Tibial nerve (tissue), 4 donors: ENCODE data around the gene FGF19. TPM values are rescaled to one million over a fixed set of nuclear protein-coding genes. Genes with fewer than 3 reads are reported as not detected.
A peak's percentile ranks its signal among the peaks of the same experiment; 100 is the strongest.

Experiments
- DNase-seq, 2 donors: peaks; one replicate each; pipeline ENCODE4 v3.0.0-alpha.2; 2019; ENCODE audit warnings: low spot score in 2 of 2
- H3K27ac ChIP-seq, 4 donors: fragments of 200-600 bp; sonication (generic) in 3 of 4; one replicate each; pipeline ENCODE4 v1.5.1; 2017 to 2019; ENCODE audit warnings: mild to moderate bottlenecking in 1 of 4
- H3K27me3 ChIP-seq, 2 donors: fragments of 200-600 bp; sonication (generic) in 1 of 2; one replicate each; pipeline versions ENCODE4 v1.5.1 to v1.6.0; 2017 to 2019
- H3K36me3 ChIP-seq, 3 donors: fragments of 200-600 bp; sonication (generic); one replicate each; pipeline ENCODE4 v1.5.1; 2018 to 2019
- H3K4me1 ChIP-seq, 4 donors: fragments of 200-600 bp; sonication (generic) in 3 of 4; one replicate each; pipeline ENCODE4 v1.5.1; 2017 to 2019
- H3K4me3 ChIP-seq, 4 donors: fragments of 200-600 bp; sonication (generic) in 3 of 4; one replicate each; pipeline ENCODE4 v1.5.1; 2017 to 2019; ENCODE audit warnings: mild to moderate bottlenecking in 1 of 4, moderate library complexity in 1 of 4
- H3K9me3 ChIP-seq, 4 donors: fragments of 200-600 bp; sonication (generic) in 3 of 4; one replicate each; pipeline ENCODE4 v1.5.1; 2017 to 2019
- EP300 ChIP-seq, 2 donors: sonication (generic); formaldehyde crosslinking; IDR thresholded peaks; one replicate each; pipeline ENCODE4 v1.6.1; 2017; ENCODE audit warnings: antibody characterized with exemption in 2 of 2, mild to moderate bottlenecking in 1 of 2
- POLR2A ChIP-seq, 2 donors: fragments of 450-650 bp; IDR thresholded peaks; one replicate each; pipeline ENCODE4 v1.6.1; 2017; ENCODE audit warnings: antibody characterized with exemption in 2 of 2, mild to moderate bottlenecking in 2 of 2, moderate library complexity in 2 of 2
- WGBS, 2 donors: methylation state at CpG; one replicate each; pipeline ENCODE4 v1.1.5; 2018; 5-methylcytosine and 5-hydroxymethylcytosine counted together
- total RNA-seq, 4 donors: library from RNA; depleted of rRNA; stranded (reverse); fragments of >200 nt; gene quantifications; one replicate each; pipeline ENCODE4 v1.1.0, GENCODE V29; 2016
- TF ChIP-seq, protein P1 (sequence below), 5 experiments: fragments of 200-600 bp in 3 of 5; fragments of 450-650 bp in 2 of 5; sonication (generic) in 3 of 5; IDR thresholded peaks; one replicate each; pipeline ENCODE4 v1.5.1; 2016 to 2019; ENCODE audit warnings: antibody characterized with exemption in 5 of 5, mild to moderate bottlenecking in 3 of 5, moderate library complexity in 2 of 5

FGF19 gene
- total RNA-seq, 4 donors from 2014 or later: not detected

GRCh38 chr11:69651834-69652620 is 51.8 kb downstream of the FGF19 start:
- H3K27ac ChIP-seq: no peak overlapping the region
- H3K9me3 ChIP-seq: no peaks in the 10 kb centered on the region
- peaks cover 0 to 21% (median 6%) of the 10 kb centered on the region in 4 donors for H3K4me1 ChIP-seq
- no peak overlapping the region for H3K4me3 ChIP-seq
- no peak for DNase-seq
- peaks cover 0 to 67% (median 0%) of the 10 kb centered on the region in 3 donors for H3K36me3 ChIP-seq
- 79 to 84% methylated on average over 15 of the region's 15 CpGs for WGBS, 2 donors
- TF ChIP-seq POLR2A (IDR thresholded peaks at IDR 0.05) (no peak), EP300 (IDR thresholded peaks at IDR 0.05) (no peak)
- TF ChIP-seq, protein P1, sequence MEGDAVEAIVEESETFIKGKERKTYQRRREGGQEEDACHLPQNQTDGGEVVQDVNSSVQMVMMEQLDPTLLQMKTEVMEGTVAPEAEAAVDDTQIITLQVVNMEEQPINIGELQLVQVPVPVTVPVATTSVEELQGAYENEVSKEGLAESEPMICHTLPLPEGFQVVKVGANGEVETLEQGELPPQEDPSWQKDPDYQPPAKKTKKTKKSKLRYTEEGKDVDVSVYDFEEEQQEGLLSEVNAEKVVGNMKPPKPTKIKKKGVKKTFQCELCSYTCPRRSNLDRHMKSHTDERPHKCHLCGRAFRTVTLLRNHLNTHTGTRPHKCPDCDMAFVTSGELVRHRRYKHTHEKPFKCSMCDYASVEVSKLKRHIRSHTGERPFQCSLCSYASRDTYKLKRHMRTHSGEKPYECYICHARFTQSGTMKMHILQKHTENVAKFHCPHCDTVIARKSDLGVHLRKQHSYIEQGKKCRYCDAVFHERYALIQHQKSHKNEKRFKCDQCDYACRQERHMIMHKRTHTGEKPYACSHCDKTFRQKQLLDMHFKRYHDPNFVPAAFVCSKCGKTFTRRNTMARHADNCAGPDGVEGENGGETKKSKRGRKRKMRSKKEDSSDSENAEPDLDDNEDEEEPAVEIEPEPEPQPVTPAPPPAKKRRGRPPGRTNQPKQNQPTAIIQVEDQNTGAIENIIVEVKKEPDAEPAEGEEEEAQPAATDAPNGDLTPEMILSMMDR (IDR thresholded peaks at IDR 0.05): no peak
- no peaks in the 10 kb centered on the region for H3K27me3 ChIP-seq

DNA sequence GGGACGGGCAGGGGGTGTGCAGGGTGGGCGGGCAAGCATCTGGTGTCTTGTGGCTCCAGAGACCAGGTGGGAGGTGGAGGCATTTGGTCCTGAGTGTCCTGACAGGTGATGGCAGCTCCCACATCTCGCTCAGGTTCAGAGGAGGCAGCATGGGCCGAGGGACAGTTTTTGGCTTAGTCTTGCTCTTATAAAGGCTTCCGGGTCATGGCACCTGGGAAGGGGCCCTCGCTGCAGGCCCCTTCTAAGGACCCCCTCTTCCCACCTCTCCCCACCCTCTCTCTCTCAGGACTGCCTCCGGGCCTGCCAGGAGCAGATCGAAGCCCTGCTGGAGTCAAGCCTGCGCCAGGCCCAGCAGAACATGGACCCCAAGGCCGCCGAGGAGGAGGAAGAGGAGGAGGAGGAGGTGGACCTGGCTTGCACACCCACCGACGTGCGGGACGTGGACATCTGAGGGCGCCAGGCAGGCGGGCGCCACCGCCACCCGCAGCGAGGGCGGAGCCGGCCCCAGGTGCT is 52.9 kb downstream of the FGF19 start:
- H3K4me3 ChIP-seq: no peak overlapping the region
- H3K27ac ChIP-seq: peak overlapping the region in 1 of 4 donors; percentile 20
- peaks cover 0 to 33% (median 12%) of the 10 kb centered on the region in 4 donors for H3K4me1 ChIP-seq
- WGBS, 2 donors: 74 to 80% methylated on average over 17 to 23 of the region's 23 CpGs
- TF ChIP-seq, protein P1 (IDR thresholded peaks at IDR 0.05): no peak
- TF ChIP-seq POLR2A (IDR thresholded peaks at IDR 0.05): no peak
- no peak for TF ChIP-seq EP300 (IDR thresholded peaks at IDR 0.05)
- no peaks in the 10 kb centered on the region for H3K9me3 ChIP-seq
- DNase-seq: no peak
- H3K36me3 ChIP-seq: peaks cover 0 to 75% (median 0%) of the 10 kb centered on the region in 3 donors
- H3K27me3 ChIP-seq: no peaks in the 10 kb centered on the region

GRCh38 chr11:69650081-69650831 is 53.6 kb downstream of the FGF19 start:
- H3K9me3 ChIP-seq: no peaks in the 10 kb centered on the region
- H3K27me3 ChIP-seq: no peaks in the 10 kb centered on the region
- peaks cover 0 to 81% (median 0%) of the 10 kb centered on the region in 3 donors for H3K36me3 ChIP-seq
- H3K4me1 ChIP-seq: peaks cover 0 to 39% (median 18%) of the 10 kb centered on the region in 4 donors
- peak overlapping the region in 2 of 4 donors; percentile 36 to 90 for H3K27ac ChIP-seq
- H3K4me3 ChIP-seq: no peak overlapping the region
- TF ChIP-seq, protein P1 (IDR thresholded peaks at IDR 0.05): no peak
- TF ChIP-seq EP300 (IDR thresholded peaks at IDR 0.05) (no peak), POLR2A (IDR thresholded peaks at IDR 0.05) (no peak)
- WGBS, 2 donors: 78% methylated on average over 20 to 24 of the region's 24 CpGs
- DNase-seq: no peak

DNA sequence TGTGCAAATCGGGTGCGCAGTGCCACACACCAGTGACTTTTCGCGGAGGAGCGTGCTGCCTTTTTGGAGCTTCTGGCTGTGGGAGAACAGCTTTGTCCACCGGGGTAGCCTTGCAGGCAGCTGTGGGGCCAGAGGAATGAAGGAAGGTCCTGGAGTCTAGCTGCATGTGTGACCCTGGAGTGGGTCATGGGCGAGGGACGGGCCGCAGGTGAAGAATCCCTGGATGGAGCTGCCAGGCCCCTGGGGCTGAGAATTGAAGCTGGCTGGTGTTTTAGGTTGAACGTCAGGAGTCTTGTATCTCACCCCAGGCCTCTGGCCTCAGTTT is 54.3 kb downstream of the FGF19 start:
- Histone ChIP-seq H3K27ac (peak overlapping the region in 2 of 4 donors; percentile 84 to 90), H3K4me1 (peaks cover 0 to 46% (median 25%) of the 10 kb centered on the region in 4 donors), H3K36me3 (peaks cover 0 to 79% (median 0%) of the 10 kb centered on the region in 3 donors), H3K27me3 (peaks cover 0 to 1% of the 10 kb centered on the region in 2 donors), H3K9me3 (no peaks in the 10 kb centered on the region), H3K4me3 (no peak overlapping the region)
- no peak for DNase-seq
- WGBS, 2 donors: 86 to 90% methylated on average over 10 of the region's 10 CpGs
- no peak for TF ChIP-seq EP300 (IDR thresholded peaks at IDR 0.05)
- no peak for TF ChIP-seq POLR2A (IDR thresholded peaks at IDR 0.05)
- TF ChIP-seq, protein P1 (IDR thresholded peaks at IDR 0.05): no peak
